C4-2B (cell line): ENCODE data around the gene BORCS5.

Experiments
- CTCF ChIP-seq: fragments of 450-650 bp; conservative IDR thresholded peaks from 2 replicates; pipeline ENCODE4 v1.5.1; 2017; ENCODE audit warnings: mild to moderate bottlenecking
- ZFX ChIP-seq: fragments of 450-650 bp; IDR thresholded peaks from 2 replicates; pipeline ENCODE4 v1.6.1; 2017

GRCh38 chr12:12432364-12432763 is 75.5 kb downstream of the BORCS5 start:
- TF ChIP-seq CTCF (no peak), ZFX (no peak)
